ENCODE data around the gene FAM193A.

DNA sequence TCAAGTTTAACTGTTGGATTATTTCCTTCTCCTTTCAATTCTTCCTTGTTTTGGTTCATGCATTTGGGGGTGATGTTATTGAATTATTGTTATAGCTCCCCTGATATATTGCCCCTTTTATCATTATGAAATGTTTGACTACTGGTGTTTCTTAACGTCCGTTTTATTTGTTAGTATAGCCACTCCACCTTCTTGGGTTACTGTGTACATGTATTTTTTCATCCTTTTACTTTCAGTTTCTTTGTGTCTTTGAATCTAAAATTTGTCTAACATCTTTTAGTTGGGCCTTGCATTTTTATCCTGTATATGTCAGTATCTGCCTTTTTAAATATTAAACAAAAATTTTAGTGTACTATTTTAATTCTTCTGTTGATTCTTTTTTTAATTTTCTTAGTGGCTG, 131.0 kb downstream of the FAM193A start:
- TF ChIP-seq, protein P1, sequence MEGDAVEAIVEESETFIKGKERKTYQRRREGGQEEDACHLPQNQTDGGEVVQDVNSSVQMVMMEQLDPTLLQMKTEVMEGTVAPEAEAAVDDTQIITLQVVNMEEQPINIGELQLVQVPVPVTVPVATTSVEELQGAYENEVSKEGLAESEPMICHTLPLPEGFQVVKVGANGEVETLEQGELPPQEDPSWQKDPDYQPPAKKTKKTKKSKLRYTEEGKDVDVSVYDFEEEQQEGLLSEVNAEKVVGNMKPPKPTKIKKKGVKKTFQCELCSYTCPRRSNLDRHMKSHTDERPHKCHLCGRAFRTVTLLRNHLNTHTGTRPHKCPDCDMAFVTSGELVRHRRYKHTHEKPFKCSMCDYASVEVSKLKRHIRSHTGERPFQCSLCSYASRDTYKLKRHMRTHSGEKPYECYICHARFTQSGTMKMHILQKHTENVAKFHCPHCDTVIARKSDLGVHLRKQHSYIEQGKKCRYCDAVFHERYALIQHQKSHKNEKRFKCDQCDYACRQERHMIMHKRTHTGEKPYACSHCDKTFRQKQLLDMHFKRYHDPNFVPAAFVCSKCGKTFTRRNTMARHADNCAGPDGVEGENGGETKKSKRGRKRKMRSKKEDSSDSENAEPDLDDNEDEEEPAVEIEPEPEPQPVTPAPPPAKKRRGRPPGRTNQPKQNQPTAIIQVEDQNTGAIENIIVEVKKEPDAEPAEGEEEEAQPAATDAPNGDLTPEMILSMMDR (IDR thresholded peaks at IDR 0.05; ENCODE audit: low read length) = no peak
- no peak for TF ChIP-seq EZH2 (IDR thresholded peaks at IDR 0.05; ENCODE audit: borderline replicate concordance, low read length)

Measured in OCI-LY1 (cell line).